ENCODE results near the gene PHLDA3. TPM values are rescaled to one million over a fixed set of nuclear protein-coding genes. Genes with fewer than 3 reads are reported as not detected.

Gene PHLDA3
- total and polyA plus RNA-seq, 2 of the 13 experiments (the other 11 are each of a cell fraction or from before 2014, with no cell fraction given), result 16.7 to 33.6 TPM

- TF ChIP-seq HMGXB3 (CRISPR knock-in tag; IDR thresholded peaks at IDR 0.05; ENCODE audit: borderline replicate concordance) (no peak), TRIM24 (CRISPR knock-in tag; IDR thresholded peaks at IDR 0.05) (no peak), SMAD3 (CRISPR knock-in tag; IDR thresholded peaks at IDR 0.05) (no peak), ZNF335 (CRISPR knock-in tag; IDR thresholded peaks at IDR 0.05) (no peak), MEIS1 (CRISPR knock-in tag; IDR thresholded peaks at IDR 0.05; ENCODE audit: borderline replicate concordance) (peak; percentile 76; the same call in 1 of the 2 replicates), FIP1L1 (IDR thresholded peaks at IDR 0.05; ENCODE audit: borderline replicate concordance, insufficient read depth, low read depth, low read length) (no peak), PPARG (CRISPR knock-in tag; conservative IDR thresholded peaks at IDR 0.05) (no peak), ZBTB8A (CRISPR knock-in tag; IDR thresholded peaks at IDR 0.05; ENCODE audit: borderline replicate concordance, low read depth) (no peak), POLR2AphosphoS5 (IDR thresholded peaks at IDR 0.05; ENCODE audit: low read depth, low read length) (no peak), JARID2 (CRISPR knock-in tag; IDR thresholded peaks at IDR 0.05; ENCODE audit: insufficient replicate concordance) (no peak), ZBTB7A (CRISPR knock-in tag; IDR thresholded peaks at IDR 0.05) (no peak), FOXC1 (CRISPR knock-in tag; IDR thresholded peaks at IDR 0.05; ENCODE audit: borderline replicate concordance) (no peak), ZNF674 (CRISPR knock-in tag; IDR thresholded peaks at IDR 0.05; ENCODE audit: low read depth) (no peak), SALL1 (CRISPR knock-in tag; IDR thresholded peaks at IDR 0.05) (peak; percentile 14; the same call in 1 of the 2 replicates), HOXA9 (CRISPR knock-in tag; IDR thresholded peaks at IDR 0.05; ENCODE audit: borderline replicate concordance) (no peak), TRAFD1 (CRISPR knock-in tag; IDR thresholded peaks at IDR 0.05; ENCODE audit: borderline replicate concordance) (no peak), RNF2 (conservative IDR thresholded peaks at IDR 0.05; ENCODE audit: low read depth) (no peak), MAFF (IDR thresholded peaks at IDR 0.05; ENCODE audit: low read depth, low read length) (no peak), ZFP41 (CRISPR knock-in tag; IDR thresholded peaks at IDR 0.05; ENCODE audit: borderline replicate concordance) (no peak), GATAD2A (CRISPR knock-in tag; IDR thresholded peaks at IDR 0.05) (peak; percentile 37; the same call in 1 of the 2 replicates), PRMT3 (CRISPR knock-in tag; IDR thresholded peaks at IDR 0.05; ENCODE audit: borderline replicate concordance, low read depth) (no peak), ZNF652 (CRISPR knock-in tag; IDR thresholded peaks at IDR 0.05; ENCODE audit: borderline replicate concordance, low read depth) (no peak), ZNF614 (CRISPR knock-in tag; IDR thresholded peaks at IDR 0.05; ENCODE audit: borderline replicate concordance) (0 out of 2 replicates have a peak, but pooled peaks have one; percentile 6)
- TF ChIP-seq, protein P1, sequence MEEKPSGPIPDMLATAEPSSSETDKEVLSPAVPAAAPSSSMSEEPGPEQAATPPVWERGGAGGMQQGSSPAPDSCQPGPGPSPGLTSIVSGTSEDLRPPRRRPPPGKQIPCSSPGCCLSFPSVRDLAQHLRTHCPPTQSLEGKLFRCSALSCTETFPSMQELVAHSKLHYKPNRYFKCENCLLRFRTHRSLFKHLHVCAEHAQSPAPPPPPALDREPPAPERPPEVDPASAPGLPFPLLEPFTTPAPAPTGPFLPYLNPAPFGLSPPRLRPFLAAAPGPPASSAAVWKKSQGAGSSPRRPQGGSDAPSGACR (CRISPR knock-in tag; IDR thresholded peaks at IDR 0.05), result no peak
Measured at GRCh38 chr1:201493757-201494617, 25.0 kb upstream of the PHLDA3 start (continued).
